ENCODE data around the gene TAS1R1. TPM values are rescaled to one million over a fixed set of nuclear protein-coding genes. Genes with fewer than 3 reads are reported as not detected.
A peak's percentile ranks its signal among the peaks of the same experiment; 100 is the strongest.
"Not testable (repeated sequence)": the region's sequence is repeated elsewhere in the genome, so short reads cannot be mapped to it uniquely, and the experiment has no call there.

TAS1R1 gene
- total RNA-seq, 2 experiments from 2014 or later, result 0.07 TPM; not detected in 1

DNA sequence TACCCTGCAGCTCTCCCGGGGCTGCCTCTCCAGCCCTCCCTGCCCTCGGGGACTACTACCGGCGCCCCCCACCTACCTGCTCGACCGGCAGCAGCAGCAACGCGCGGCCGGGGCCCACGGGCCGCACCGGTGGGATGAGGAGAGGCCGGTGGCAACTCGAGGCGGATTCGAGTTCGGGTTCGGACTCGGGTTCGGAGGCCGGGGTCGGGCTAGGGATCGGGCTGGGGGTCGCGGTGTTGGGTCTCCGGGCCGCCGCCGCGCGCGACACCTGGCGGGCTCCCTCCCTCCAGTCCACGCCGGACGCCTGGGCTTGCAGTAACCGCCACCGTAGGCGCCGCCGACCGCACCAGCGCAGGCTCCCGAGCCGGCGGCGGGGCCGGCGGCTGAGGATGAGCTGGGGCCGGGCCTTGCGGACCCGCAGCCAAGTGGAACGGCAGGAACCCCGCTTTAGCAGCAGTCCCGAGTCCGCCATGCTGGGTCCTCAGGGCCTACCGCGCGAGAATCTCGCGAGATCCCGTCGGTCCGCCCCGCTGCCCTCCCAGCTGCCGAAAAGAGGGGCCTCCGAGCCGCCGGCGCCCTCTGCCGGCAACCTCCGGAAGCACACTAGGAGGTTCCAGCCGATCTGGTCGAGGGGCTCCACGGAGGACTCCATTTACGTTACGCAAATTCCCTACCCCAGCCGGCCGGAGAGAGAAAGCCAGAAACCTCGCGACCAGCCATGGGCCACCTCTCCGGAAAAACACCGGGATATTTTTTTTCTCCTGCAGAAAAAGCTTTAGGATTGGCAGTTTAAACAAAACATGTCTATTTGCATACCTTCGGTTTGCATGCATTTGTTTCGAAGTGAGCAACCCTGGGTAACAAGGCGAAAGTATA lies 838 bp upstream of the TAS1R1 start, which contains the start of gene NOL9:
Gene NOL9 (minus strand): TSS at position 483 of the 876 bp plus-strand sequence. CDS start 11 bp downstream, at position 472.
- H3K36me3 Mint-ChIP-seq (ENCODE audit: low read depth), result peaks cover 10% of the 10 kb centered on the region
- peak; percentile 98 for ATAC-seq
- peak within 1 kb of the TSS; percentile 82 for H3K4me3 Mint-ChIP-seq
- intact Hi-C loops (cut with DNase I, micrococcal nuclease), result loop anchor here (1.0 to 10.0 kb wide), 15 partner anchors 25 to 355 kb away; partner anchors contain the start of genes ACOT7 (in 1 of the 2), CAMTA1 (in 1 of the 2), DNAJC11 (in 1 of the 2) and KLHL21 (in 1 of the 2)
- ChIA-PET POLR2A (interaction anchor here (0.5 kb wide), 1 partner anchor 21 kb away, joined by 4 read pairs; no protein-coding TSS in a partner anchor), CTCF (interaction anchor here (0.6 to 3.5 kb wide), 17 partner anchors 11 to 1745 kb away, joined by 3 to 21 read pairs (median 3); partner anchors contain the start of genes THAP3 and ZBTB48)
- no peaks in the 10 kb centered on the region for H3K9me3 Mint-ChIP-seq (ENCODE audit: low read depth)
- peak within 1 kb of the TSS; percentile 55 for H3K27ac Mint-ChIP-seq
- no peaks in the 10 kb centered on the region for H3K27me3 Mint-ChIP-seq
- peaks cover 19% of the 10 kb centered on the region for H3K4me1 Mint-ChIP-seq
- peak; percentile 97 for DNase-seq

DNA sequence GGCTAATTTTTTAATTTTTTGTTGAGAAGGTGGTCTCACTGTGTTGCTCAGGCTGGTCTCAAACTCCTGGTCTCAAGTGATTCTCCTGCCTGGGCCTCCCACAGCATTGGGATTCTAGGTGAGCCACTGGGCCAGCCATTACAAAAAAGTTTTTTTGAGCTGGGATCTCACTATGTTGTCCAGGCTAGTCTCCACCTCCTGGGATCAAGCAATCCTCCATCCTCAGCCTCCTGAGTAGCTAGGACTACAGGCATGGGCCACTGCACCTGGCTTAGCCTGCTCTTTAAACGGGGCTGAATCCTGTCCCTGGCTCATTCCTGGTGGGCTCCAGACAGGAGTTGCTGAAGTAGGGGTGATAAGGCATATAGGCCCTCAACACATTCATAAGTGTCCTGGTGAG lies 2.5 kb downstream of the TAS1R1 start:
- no peak for ATAC-seq
- Mint-ChIP-seq H3K27me3 (peaks cover 2% of the 10 kb centered on the region), H3K36me3 (ENCODE audit: low read depth) (peaks cover 1% of the 10 kb centered on the region), H3K9me3 (ENCODE audit: low read depth) (no peaks in the 10 kb centered on the region), H3K4me3 (no peak overlapping the region), H3K27ac (no peak overlapping the region), H3K4me1 (peaks cover 11% of the 10 kb centered on the region)
- no peak for DNase-seq
- ChIA-PET CTCF (no interaction called here), POLR2A (no interaction called here)
- intact Hi-C loops (cut with DNase I, micrococcal nuclease), result loop anchor here in 1 of 2 experiments (10.0 kb wide), 1 partner anchor 47 kb away; the partner anchor contains the start of gene KLHL21

DNA sequence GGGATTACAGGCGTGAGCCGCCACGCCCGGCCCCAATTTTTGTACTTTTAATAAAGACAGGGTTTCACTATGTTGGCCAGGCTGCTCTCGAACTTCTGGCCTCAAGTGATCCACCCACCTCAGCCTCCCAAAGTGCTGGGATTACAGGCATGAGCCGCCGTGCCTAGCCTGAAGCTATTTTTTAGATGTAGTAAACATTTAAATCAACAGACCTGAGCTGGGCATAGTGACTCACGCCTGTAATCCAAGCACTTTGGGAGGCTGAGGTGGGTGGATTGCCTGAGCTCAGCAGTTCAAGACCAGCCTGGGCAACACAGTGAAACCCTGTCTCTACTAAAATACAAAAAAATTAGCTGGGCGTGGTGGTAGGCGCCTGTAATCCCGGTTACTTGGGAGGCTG lies 4.1 kb downstream of the TAS1R1 start:
- intact Hi-C loops (cut with DNase I, micrococcal nuclease), result loop anchor here in 1 of 2 experiments (10.0 kb wide), 1 partner anchor 46 kb away; the partner anchor contains the start of gene KLHL21
- H3K4me1 Mint-ChIP-seq; H3K4me3 Mint-ChIP-seq; CTCF ChIA-PET; DNase-seq; H3K36me3 Mint-ChIP-seq (ENCODE audit: low read depth); ATAC-seq; H3K27ac Mint-ChIP-seq; H3K27me3 Mint-ChIP-seq; H3K9me3 Mint-ChIP-seq (ENCODE audit: low read depth); POLR2A ChIA-PET: not testable (repeated sequence)

DNA sequence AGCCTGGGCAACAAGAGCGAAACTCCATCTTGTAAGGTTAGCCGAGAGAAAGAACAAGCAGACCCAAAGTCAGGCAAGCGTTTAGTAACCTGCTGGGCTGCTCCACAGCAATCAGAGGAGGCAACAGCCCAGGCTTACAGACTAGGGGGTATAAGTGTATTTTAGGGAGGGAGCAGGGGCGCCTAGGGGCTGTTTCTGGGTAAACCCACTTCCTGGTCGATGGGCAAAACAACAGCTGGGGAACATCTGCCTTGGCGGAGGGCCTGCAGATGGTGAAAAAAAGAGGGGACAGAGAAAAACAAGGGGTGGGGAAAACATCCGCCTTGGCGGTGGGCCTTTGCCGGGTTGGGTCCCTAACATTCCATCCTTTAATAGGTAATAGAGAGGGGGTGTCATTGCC lies 5.2 kb downstream of the TAS1R1 start:
- DNase-seq (no peak), ATAC-seq (no peak)
- ChIA-PET POLR2A (no interaction called here), CTCF (no interaction called here)
- no peak overlapping the region for H3K27ac Mint-ChIP-seq
- H3K4me3 Mint-ChIP-seq, result no peak overlapping the region
- H3K4me1 Mint-ChIP-seq, result no peaks in the 10 kb centered on the region
- H3K36me3 Mint-ChIP-seq (ENCODE audit: low read depth), result no peaks in the 10 kb centered on the region
- intact Hi-C loops (cut with DNase I, micrococcal nuclease), result no loop called here
- no peaks in the 10 kb centered on the region for H3K9me3 Mint-ChIP-seq (ENCODE audit: low read depth)
- peaks cover 2% of the 10 kb centered on the region for H3K27me3 Mint-ChIP-seq

DNA sequence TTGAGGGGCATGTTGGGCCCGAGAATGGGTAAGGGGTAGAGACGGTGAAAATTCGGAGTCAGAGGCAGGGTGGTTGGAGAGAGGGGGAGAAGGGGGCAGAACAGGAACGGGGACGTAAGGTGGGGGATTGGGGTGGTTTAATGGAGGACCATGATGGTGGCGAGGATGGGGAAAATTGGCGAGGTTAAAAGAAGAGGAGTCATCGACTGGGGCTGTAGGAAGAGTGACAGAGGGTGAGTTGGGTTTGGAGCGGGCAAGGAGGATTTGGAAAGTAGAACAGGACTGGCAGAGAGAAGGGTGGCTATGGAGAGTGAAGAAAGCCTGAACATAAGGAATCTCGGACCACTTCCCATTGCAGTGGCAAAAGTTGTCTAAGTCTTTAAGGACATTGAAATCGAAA lies 13.9 kb downstream of the TAS1R1 start:
- no peak overlapping the region for H3K4me3 Mint-ChIP-seq
- ChIA-PET CTCF (interaction anchor here (0.7 kb wide), 1 partner anchor 114 kb away, joined by 3 read pairs; no protein-coding TSS in a partner anchor), POLR2A (no interaction called here)
- ATAC-seq, result no peak
- no peaks in the 10 kb centered on the region for H3K4me1 Mint-ChIP-seq
- no peaks in the 10 kb centered on the region for H3K27me3 Mint-ChIP-seq
- no peaks in the 10 kb centered on the region for H3K36me3 Mint-ChIP-seq (ENCODE audit: low read depth)
- no peak for DNase-seq
- H3K9me3 Mint-ChIP-seq (ENCODE audit: low read depth), result peaks cover 5% of the 10 kb centered on the region
- H3K27ac Mint-ChIP-seq, result no peak overlapping the region
- intact Hi-C loops (cut with DNase I, micrococcal nuclease), result no loop called here

DNA sequence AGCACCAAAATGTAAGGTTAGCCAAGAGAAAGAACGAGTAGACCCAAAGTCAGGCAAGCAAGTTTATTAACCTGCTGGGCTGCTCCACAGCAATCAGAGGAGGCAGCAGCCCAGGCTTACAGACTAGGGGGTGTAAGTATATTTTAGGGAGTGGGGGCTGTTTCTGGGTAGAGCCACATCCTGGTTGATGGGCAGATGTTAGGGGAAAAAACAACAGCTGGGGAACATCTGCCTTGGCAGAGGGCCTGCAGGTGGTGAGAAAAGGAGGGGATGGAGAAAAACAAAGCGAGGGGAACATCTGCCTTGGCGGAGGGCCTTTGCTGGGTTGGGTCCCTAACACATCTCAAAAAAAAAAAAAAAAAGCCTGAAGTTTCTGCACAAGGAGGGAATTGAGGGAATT lies 15.0 kb downstream of the TAS1R1 start:
- ATAC-seq (no peak), DNase-seq (no peak)
- no peaks in the 10 kb centered on the region for H3K27me3 Mint-ChIP-seq
- H3K36me3 Mint-ChIP-seq (ENCODE audit: low read depth), result no peaks in the 10 kb centered on the region
- intact Hi-C loops (cut with DNase I, micrococcal nuclease), result no loop called here
- no peak overlapping the region for H3K4me3 Mint-ChIP-seq
- no peaks in the 10 kb centered on the region for H3K4me1 Mint-ChIP-seq
- CTCF ChIA-PET, result interaction anchor here (1.3 kb wide), 1 partner anchor 15 kb away, joined by 3 read pairs; the partner anchor contains the start of gene TAS1R1
- POLR2A ChIA-PET, result interaction anchor here (0.9 kb wide), 1 partner anchor 17 kb away, joined by 3 read pairs; no protein-coding TSS in a partner anchor
- H3K9me3 Mint-ChIP-seq (ENCODE audit: low read depth), result peaks cover 5% of the 10 kb centered on the region
- H3K27ac Mint-ChIP-seq, result no peak overlapping the region

DNA sequence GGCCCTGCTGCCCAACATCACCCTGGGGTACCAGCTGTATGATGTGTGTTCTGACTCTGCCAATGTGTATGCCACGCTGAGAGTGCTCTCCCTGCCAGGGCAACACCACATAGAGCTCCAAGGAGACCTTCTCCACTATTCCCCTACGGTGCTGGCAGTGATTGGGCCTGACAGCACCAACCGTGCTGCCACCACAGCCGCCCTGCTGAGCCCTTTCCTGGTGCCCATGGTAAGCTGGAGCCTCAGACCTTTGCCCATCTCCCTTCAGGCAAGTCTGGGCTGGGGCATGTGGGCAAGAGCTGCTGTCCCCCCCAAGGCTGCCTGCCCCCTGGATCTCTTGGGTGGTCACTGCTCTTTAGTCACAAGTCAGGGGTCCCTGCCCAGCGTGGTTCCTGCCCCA lies 15.9 kb downstream of the TAS1R1 start:
- Mint-ChIP-seq H3K4me1 (no peaks in the 10 kb centered on the region), H3K27me3 (no peaks in the 10 kb centered on the region), H3K27ac (no peak overlapping the region), H3K4me3 (no peak overlapping the region), H3K9me3 (ENCODE audit: low read depth) (peaks cover 5% of the 10 kb centered on the region), H3K36me3 (ENCODE audit: low read depth) (no peaks in the 10 kb centered on the region)
- intact Hi-C loops (cut with DNase I, micrococcal nuclease), result no loop called here
- ATAC-seq (no peak), DNase-seq (no peak)
- ChIA-PET CTCF (interaction anchor here (1.3 kb wide), 1 partner anchor 16 kb away, joined by 3 read pairs; the partner anchor contains the start of gene TAS1R1), POLR2A (no interaction called here)

DNA sequence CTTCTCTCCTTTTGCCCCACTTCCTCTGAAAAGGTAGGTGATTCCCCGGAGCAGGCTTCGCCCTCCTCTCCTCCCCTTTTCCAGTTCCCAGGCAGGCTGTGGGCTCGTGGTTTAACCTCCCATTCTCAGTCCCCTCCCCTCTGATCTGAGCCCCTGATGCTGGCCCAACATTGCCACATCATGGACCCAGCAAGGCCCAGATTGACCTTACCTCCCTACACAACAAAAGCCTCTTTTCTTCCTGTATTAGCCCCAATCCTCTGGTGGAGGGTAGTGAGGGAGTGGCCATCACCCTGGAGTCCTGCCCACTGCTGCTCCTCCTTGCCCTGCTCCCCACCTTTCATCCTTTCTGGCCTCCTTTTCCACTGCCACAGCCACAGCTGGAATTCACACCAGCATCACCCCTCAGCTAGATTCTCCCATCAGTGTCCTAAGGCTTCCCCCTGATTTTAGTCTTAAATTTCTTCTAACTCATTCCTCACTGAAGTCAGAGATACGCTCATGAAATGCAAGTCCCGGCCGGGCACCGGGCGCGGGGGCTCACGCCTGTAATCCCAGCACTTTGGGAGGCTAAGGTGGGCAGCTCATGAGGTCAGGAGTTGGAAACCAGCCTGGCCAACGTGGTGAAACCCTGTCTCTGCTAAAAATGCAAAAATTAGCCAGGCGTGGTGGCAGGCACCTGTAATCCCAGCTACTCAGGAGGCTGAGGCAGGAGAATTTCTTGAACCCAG lies 17.7 kb downstream of the TAS1R1 start:
- DNase-seq (no peak), ATAC-seq (no peak)
- H3K9me3 Mint-ChIP-seq (ENCODE audit: low read depth), result peaks cover 5% of the 10 kb centered on the region
- intact Hi-C loops (cut with DNase I, micrococcal nuclease), result no loop called here
- H3K4me3 Mint-ChIP-seq, result no peak overlapping the region
- H3K27ac Mint-ChIP-seq, result no peak overlapping the region
- POLR2A ChIA-PET, result no interaction called here
- H3K36me3 Mint-ChIP-seq (ENCODE audit: low read depth), result no peaks in the 10 kb centered on the region
- CTCF ChIA-PET, result no interaction called here
- no peaks in the 10 kb centered on the region for H3K27me3 Mint-ChIP-seq
- H3K4me1 Mint-ChIP-seq, result no peaks in the 10 kb centered on the region

DNA sequence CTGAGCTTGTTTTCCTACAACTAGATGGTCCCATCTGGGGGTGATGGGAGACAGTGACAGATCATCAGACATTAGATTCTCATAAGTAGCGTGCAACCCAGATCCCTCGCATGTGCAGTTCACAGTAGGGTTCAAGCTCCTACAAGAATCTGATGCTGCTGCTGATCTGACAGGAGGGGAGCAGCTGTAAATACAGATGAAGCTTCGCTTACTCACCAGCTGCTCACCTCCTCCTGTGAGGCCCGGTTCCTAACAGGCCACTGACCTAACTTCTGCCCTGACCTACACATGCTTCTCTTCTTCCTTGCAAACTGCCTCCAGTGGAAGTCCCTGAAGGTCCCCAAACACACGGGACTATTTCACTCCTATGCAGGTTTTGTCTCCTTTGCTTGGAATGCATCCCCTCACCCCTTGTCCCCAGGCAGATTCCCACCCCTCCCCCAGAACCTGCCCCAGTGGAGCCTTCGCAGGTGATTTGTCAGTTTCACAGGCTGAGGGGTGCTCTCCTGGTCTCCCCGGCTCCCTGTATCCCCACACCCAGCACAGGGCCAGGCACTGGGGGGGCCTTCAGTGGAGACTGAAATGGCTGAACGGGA lies 19.0 kb downstream of the TAS1R1 start:
- no peak for ATAC-seq
- no peaks in the 10 kb centered on the region for H3K36me3 Mint-ChIP-seq (ENCODE audit: low read depth)
- intact Hi-C loops (cut with DNase I, micrococcal nuclease), result no loop called here
- ChIA-PET CTCF (no interaction called here), POLR2A (no interaction called here)
- no peak overlapping the region for H3K4me3 Mint-ChIP-seq
- H3K9me3 Mint-ChIP-seq (ENCODE audit: low read depth), result peaks cover 5% of the 10 kb centered on the region
- DNase-seq, result no peak
- H3K4me1 Mint-ChIP-seq, result peaks cover 1% of the 10 kb centered on the region
- H3K27me3 Mint-ChIP-seq, result no peaks in the 10 kb centered on the region
- H3K27ac Mint-ChIP-seq, result no peak overlapping the region

DNA sequence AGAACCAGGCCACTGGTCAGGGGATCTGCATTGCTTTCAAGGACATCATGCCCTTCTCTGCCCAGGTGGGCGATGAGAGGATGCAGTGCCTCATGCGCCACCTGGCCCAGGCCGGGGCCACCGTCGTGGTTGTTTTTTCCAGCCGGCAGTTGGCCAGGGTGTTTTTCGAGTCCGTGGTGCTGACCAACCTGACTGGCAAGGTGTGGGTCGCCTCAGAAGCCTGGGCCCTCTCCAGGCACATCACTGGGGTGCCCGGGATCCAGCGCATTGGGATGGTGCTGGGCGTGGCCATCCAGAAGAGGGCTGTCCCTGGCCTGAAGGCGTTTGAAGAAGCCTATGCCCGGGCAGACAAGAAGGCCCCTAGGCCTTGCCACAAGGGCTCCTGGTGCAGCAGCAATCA lies 19.7 kb downstream of the TAS1R1 start:
- peaks cover 5% of the 10 kb centered on the region for H3K9me3 Mint-ChIP-seq (ENCODE audit: low read depth)
- peaks cover 7% of the 10 kb centered on the region for H3K4me1 Mint-ChIP-seq
- intact Hi-C loops (cut with DNase I, micrococcal nuclease), result no loop called here
- ChIA-PET POLR2A (interaction anchor here (0.6 kb wide), 1 partner anchor 20 kb away, joined by 4 read pairs; the partner anchor contains the start of gene NOL9), CTCF (no interaction called here)
- H3K27me3 Mint-ChIP-seq, result no peaks in the 10 kb centered on the region
- H3K27ac Mint-ChIP-seq, result no peak overlapping the region
- no peaks in the 10 kb centered on the region for H3K36me3 Mint-ChIP-seq (ENCODE audit: low read depth)
- no peak for DNase-seq
- no peak for ATAC-seq
- no peak overlapping the region for H3K4me3 Mint-ChIP-seq
